22Rv1 (cell line): ENCODE measurements around the gene NSUN7.

Source experiments
- ZFX ChIP-seq: fragments of 450-650 bp; IDR thresholded peaks from 2 replicates; pipeline ENCODE4 v1.6.1; 2017; ENCODE audit warnings: antibody characterized with exemption, borderline replicate concordance
- TF ChIP-seq, protein P1 (sequence below): fragments of 450-650 bp; IDR thresholded peaks from 2 replicates; pipeline ENCODE4 v1.5.1; 2017; ENCODE audit warnings: mild to moderate bottlenecking

GRCh38 chr4:40826821-40827220, 77.1 kb downstream of the NSUN7 start:
- TF ChIP-seq, protein P1, sequence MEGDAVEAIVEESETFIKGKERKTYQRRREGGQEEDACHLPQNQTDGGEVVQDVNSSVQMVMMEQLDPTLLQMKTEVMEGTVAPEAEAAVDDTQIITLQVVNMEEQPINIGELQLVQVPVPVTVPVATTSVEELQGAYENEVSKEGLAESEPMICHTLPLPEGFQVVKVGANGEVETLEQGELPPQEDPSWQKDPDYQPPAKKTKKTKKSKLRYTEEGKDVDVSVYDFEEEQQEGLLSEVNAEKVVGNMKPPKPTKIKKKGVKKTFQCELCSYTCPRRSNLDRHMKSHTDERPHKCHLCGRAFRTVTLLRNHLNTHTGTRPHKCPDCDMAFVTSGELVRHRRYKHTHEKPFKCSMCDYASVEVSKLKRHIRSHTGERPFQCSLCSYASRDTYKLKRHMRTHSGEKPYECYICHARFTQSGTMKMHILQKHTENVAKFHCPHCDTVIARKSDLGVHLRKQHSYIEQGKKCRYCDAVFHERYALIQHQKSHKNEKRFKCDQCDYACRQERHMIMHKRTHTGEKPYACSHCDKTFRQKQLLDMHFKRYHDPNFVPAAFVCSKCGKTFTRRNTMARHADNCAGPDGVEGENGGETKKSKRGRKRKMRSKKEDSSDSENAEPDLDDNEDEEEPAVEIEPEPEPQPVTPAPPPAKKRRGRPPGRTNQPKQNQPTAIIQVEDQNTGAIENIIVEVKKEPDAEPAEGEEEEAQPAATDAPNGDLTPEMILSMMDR = no peak
- TF ChIP-seq ZFX = no peak
